ENCODE data around the gene DENND2A. TPM values are rescaled to one million over a fixed set of nuclear protein-coding genes. Genes with fewer than 3 reads are reported as not detected.

The DENND2A gene
- total and polyA plus RNA-seq, 10 of the 15 experiments (the other 5 are each of a cell fraction or from before 2014, with no cell fraction given), result 0.01 TPM; not detected in 9

DNA sequence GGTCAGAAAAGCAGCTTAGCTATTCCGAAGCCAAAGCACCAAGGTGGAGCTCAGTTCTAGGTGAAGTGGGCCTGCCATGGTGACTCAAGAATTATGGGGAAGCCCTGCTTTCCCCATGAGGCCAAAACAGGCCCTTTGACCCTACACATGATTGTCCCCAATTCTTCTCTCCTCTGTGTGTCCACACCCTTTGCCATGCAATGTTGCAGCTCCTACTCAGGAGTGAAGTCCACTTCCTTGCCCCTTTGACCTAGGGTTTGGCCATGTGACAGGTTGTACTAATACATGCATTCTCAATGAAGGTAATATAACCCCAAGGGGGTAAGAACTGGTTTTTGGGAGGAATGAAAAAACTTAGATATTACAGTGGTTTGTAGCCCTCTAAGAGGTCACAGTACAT, 93.7 kb downstream of the DENND2A start:
- BruUV-seq (replicated peaks), result no TSS peak
- H3K27ac ChIP-seq (ENCODE audit: control insufficient read depth, insufficient read depth), result no peak overlapping the region
- no peak for ATAC-seq
- no peak overlapping the region for H3K4me2 ChIP-seq (ENCODE audit: control insufficient read depth, insufficient read depth)
- in situ Hi-C loops (cut with MboI) (no loop called here), intact Hi-C loops (cut with micrococcal nuclease; ENCODE audit: unreplicated experiment) (no loop called here)
- no peak for FAIRE-seq
- no peak for TF ChIP-seq TCF7 (IDR thresholded peaks at IDR 0.05; ENCODE audit: borderline replicate concordance)
- no peak for TF ChIP-seq MEF2A (IDR thresholded peaks at IDR 0.05; ENCODE audit: insufficient read depth, low read depth, low read length)
- TF ChIP-seq, protein P1, sequence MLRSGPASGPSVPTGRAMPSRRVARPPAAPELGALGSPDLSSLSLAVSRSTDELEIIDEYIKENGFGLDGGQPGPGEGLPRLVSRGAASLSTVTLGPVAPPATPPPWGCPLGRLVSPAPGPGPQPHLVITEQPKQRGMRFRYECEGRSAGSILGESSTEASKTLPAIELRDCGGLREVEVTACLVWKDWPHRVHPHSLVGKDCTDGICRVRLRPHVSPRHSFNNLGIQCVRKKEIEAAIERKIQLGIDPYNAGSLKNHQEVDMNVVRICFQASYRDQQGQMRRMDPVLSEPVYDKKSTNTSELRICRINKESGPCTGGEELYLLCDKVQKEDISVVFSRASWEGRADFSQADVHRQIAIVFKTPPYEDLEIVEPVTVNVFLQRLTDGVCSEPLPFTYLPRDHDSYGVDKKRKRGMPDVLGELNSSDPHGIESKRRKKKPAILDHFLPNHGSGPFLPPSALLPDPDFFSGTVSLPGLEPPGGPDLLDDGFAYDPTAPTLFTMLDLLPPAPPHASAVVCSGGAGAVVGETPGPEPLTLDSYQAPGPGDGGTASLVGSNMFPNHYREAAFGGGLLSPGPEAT (IDR thresholded peaks at IDR 0.05; ENCODE audit: low read depth), result no peak
- TF ChIP-seq, protein P2, sequence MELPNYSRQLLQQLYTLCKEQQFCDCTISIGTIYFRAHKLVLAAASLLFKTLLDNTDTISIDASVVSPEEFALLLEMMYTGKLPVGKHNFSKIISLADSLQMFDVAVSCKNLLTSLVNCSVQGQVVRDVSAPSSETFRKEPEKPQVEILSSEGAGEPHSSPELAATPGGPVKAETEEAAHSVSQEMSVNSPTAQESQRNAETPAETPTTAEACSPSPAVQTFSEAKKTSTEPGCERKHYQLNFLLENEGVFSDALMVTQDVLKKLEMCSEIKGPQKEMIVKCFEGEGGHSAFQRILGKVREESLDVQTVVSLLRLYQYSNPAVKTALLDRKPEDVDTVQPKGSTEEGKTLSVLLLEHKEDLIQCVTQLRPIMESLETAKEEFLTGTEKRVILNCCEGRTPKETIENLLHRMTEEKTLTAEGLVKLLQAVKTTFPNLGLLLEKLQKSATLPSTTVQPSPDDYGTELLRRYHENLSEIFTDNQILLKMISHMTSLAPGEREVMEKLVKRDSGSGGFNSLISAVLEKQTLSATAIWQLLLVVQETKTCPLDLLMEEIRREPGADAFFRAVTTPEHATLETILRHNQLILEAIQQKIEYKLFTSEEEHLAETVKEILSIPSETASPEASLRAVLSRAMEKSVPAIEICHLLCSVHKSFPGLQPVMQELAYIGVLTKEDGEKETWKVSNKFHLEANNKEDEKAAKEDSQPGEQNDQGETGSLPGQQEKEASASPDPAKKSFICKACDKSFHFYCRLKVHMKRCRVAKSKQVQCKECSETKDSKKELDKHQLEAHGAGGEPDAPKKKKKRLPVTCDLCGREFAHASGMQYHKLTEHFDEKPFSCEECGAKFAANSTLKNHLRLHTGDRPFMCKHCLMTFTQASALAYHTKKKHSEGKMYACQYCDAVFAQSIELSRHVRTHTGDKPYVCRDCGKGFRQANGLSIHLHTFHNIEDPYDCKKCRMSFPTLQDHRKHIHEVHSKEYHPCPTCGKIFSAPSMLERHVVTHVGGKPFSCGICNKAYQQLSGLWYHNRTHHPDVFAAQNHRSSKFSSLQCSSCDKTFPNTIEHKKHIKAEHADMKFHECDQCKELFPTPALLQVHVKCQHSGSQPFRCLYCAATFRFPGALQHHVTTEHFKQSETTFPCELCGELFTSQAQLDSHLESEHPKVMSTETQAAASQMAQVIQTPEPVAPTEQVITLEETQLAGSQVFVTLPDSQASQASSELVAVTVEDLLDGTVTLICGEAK (IDR thresholded peaks at IDR 0.05; ENCODE audit: borderline replicate concordance), result no peak
- TF ChIP-seq MYB (IDR thresholded peaks at IDR 0.05; ENCODE audit: borderline replicate concordance, low read depth, low read length), result no peak
- no peak for TF ChIP-seq STAT1 (conservative IDR thresholded peaks at IDR 0.05)
- TF ChIP-seq ZNF384 (IDR thresholded peaks at IDR 0.05; ENCODE audit: borderline replicate concordance, low read depth, low read length), result no peak
- TF ChIP-seq SUPT20H (IDR thresholded peaks at IDR 0.05; ENCODE audit: borderline replicate concordance, control insufficient read depth, low read depth, low read length), result no peak
- ChIA-PET RAD21 (ENCODE audit: unreplicated experiment) (no interaction called here), POLR2A (no interaction called here), CTCF (no interaction called here), SMC1A (ENCODE audit: uncharacterized antibody, unreplicated experiment) (interaction anchor here (0.6 kb wide), 1 partner anchor 18 kb away, joined by 3 read pairs; no protein-coding TSS in a partner anchor)
- no peaks in the 10 kb centered on the region for H3K79me2 ChIP-seq (ENCODE audit: control insufficient read depth, insufficient read depth, low read length)
- no peak overlapping the region for H2AFZ ChIP-seq (ENCODE audit: control insufficient read depth, low read depth, low read length)
- no peaks in the 10 kb centered on the region for H3K9me3 ChIP-seq (replicated peaks; ENCODE audit: control insufficient read depth, insufficient read depth, low read length)
- H3K9ac ChIP-seq (ENCODE audit: control insufficient read depth, insufficient read depth, low read length), result no peak overlapping the region
- H3K27me3 ChIP-seq (replicated peaks in 1 of 2; ENCODE audit: control insufficient read depth in 2 of 2, insufficient read depth in 2 of 2, low read length in 1 of 2), result peaks cover 0 to 3% of the 10 kb centered on the region in 2 experiments; a peak in 2 of 4 replicates
- H3K36me3 ChIP-seq (ENCODE audit: control insufficient read depth in 2 of 2, insufficient read depth in 2 of 2, low read length in 1 of 2), result no peaks in the 10 kb centered on the region
- H3K4me1 ChIP-seq (ENCODE audit: control insufficient read depth, insufficient read depth, low read length), result no peaks in the 10 kb centered on the region
- H3K4me3 ChIP-seq, result no peak overlapping the region
- WGBS (ENCODE audit: insufficient coverage, insufficient replicate concordance, low lambda C conversion rate, missing lambda C conversion rate), result 29% methylated on average over 1 of the region's 1 CpG
- no peaks in the 10 kb centered on the region for H4K20me1 ChIP-seq (ENCODE audit: control insufficient read depth, insufficient read depth)
- no peak for DNase-seq (ENCODE audit: low read depth, low spot score)

All from GM12878 (cell line).